ENCODE results near the gene ZNF827.

DNA sequence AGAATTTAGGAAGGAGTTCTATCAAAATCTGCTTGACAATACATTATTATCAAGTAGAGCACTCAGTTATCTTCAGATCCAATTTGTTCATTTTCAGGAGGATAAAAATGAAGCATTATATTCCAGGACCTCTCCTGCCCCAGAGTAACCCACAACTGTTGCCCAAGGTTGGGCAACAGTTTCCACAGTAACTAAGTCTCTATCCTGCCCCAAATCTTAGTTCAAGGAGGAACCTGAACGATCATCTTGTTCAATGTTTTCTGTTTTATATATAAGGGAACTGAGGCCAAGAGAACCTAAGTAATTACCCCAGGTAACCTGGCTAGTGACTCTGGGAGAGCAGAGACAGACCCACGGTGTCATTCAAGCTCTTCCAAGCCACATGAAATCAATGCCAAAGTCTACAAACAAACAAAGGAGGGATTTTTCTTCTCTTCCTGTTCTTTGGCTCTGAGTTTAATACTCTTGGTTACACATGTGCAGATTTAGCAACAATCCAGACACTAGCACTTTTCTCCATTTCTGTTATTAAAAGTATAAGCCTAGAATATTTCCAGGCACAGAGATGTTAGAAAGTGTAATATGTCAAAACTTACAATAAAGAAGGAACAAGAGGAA, 153.1 kb downstream of the ZNF827 start:
- TF ChIP-seq EZH2 (IDR thresholded peaks at IDR 0.05; ENCODE audit: borderline replicate concordance) (no peak), EZH2phosphoT487 (IDR thresholded peaks at IDR 0.05; ENCODE audit: low read depth, severe bottlenecking, unreplicated experiment) (no peak)
- TF ChIP-seq, protein P1, sequence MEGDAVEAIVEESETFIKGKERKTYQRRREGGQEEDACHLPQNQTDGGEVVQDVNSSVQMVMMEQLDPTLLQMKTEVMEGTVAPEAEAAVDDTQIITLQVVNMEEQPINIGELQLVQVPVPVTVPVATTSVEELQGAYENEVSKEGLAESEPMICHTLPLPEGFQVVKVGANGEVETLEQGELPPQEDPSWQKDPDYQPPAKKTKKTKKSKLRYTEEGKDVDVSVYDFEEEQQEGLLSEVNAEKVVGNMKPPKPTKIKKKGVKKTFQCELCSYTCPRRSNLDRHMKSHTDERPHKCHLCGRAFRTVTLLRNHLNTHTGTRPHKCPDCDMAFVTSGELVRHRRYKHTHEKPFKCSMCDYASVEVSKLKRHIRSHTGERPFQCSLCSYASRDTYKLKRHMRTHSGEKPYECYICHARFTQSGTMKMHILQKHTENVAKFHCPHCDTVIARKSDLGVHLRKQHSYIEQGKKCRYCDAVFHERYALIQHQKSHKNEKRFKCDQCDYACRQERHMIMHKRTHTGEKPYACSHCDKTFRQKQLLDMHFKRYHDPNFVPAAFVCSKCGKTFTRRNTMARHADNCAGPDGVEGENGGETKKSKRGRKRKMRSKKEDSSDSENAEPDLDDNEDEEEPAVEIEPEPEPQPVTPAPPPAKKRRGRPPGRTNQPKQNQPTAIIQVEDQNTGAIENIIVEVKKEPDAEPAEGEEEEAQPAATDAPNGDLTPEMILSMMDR (IDR thresholded peaks at IDR 0.05; ENCODE audit: poor library complexity) = no peak
